KMS-11 (cell line): ENCODE data around the gene NRXN3.
"Not testable (repeated sequence)": the region's sequence is repeated elsewhere in the genome, so short reads cannot be mapped to it uniquely, and the experiment has no call there.

Experiments
- H2AFZ ChIP-seq: fragments of 200-600 bp; sonication (generic); 2 replicates; pipeline ENCODE4 v1.6.1; 2016; ENCODE audit warnings: antibody characterized with exemption, mixed run types, low read depth
- H3K27ac ChIP-seq: fragments of 200-600 bp; sonication (generic); 2 replicates; pipeline ENCODE4 v1.6.1; 2016; ENCODE audit warnings: mild to moderate bottlenecking, mixed run types
- H3K27me3 ChIP-seq: fragments of 200-600 bp; sonication (generic); 2 replicates; pipeline ENCODE4 v1.6.1; 2017; ENCODE audit warnings: mild to moderate bottlenecking, low read depth, mixed run types, moderate library complexity; ENCODE audit not compliant: insufficient read depth
- H3K36me3 ChIP-seq: fragments of 200-600 bp; sonication (generic); 2 replicates; pipeline ENCODE4 v1.6.1; 2017; ENCODE audit warnings: mild to moderate bottlenecking, mixed run types; ENCODE audit not compliant: insufficient read depth
- H3K4me1 ChIP-seq: fragments of 200-600 bp; sonication (generic); 2 replicates; pipeline ENCODE4 v1.6.1; 2016; ENCODE audit warnings: mild to moderate bottlenecking, low read depth, mixed run types; ENCODE audit not compliant: poor library complexity, severe bottlenecking
- H3K4me2 ChIP-seq: fragments of 200-600 bp; sonication (generic); 2 replicates; pipeline ENCODE4 v1.7.0; 2016; ENCODE audit warnings: mild to moderate bottlenecking, mixed run types
- H3K4me3 ChIP-seq: fragments of 200-600 bp; sonication (generic); IDR thresholded peaks from 2 replicates; pipeline ENCODE4 v1.6.1; 2017; ENCODE audit warnings: low read depth, low read length, mixed read lengths; ENCODE audit not compliant: insufficient read depth
- H3K79me2 ChIP-seq: fragments of 200-600 bp; sonication (generic); 2 replicates; pipeline ENCODE4 v1.6.1; 2016; ENCODE audit warnings: low read depth, mixed run types; ENCODE audit not compliant: insufficient read depth
- H3K9ac ChIP-seq: fragments of 200-600 bp; sonication (generic); 2 replicates; pipeline ENCODE4 v1.6.1; 2016; ENCODE audit warnings: mild to moderate bottlenecking, mixed run types
- H4K20me1 ChIP-seq: fragments of 200-600 bp; sonication (generic); 2 replicates; pipeline ENCODE4 v1.6.1; 2016; ENCODE audit warnings: mild to moderate bottlenecking, mixed run types; ENCODE audit not compliant: insufficient read depth
- CTCF ChIP-seq: fragments of 200-600 bp; sonication (generic); conservative IDR thresholded peaks from 2 replicates; pipeline ENCODE4 v1.6.1; 2017; ENCODE audit warnings: low read depth, mild to moderate bottlenecking, antibody characterized with exemption, low read length, moderate library complexity, mixed read lengths

The NRXN3 gene

GRCh38 chr14:79096811-79097210 is 926.6 kb downstream of the NRXN3 start:
- Histone ChIP-seq H4K20me1 (no peaks in the 10 kb centered on the region), H3K4me1 (no peaks in the 10 kb centered on the region), H3K27me3 (no peaks in the 10 kb centered on the region), H3K79me2 (no peaks in the 10 kb centered on the region), H3K4me2 (no peak overlapping the region), H3K9ac (no peak overlapping the region), H2AFZ (no peak overlapping the region), H3K4me3 (no peak overlapping the region), H3K36me3 (no peaks in the 10 kb centered on the region), H3K27ac (no peak overlapping the region)
- TF ChIP-seq CTCF = no peak

- Histone ChIP-seq H3K27me3 (no peaks in the 10 kb centered on the region), H4K20me1 (no peaks in the 10 kb centered on the region), H2AFZ (no peak overlapping the region), H3K4me3 (no peak overlapping the region), H3K36me3 (no peaks in the 10 kb centered on the region), H3K79me2 (no peaks in the 10 kb centered on the region), H3K27ac (no peak overlapping the region), H3K9ac (no peak overlapping the region), H3K4me1 (no peaks in the 10 kb centered on the region), H3K4me2 (no peak overlapping the region)
- no peak for TF ChIP-seq CTCF
Observed at GRCh38 chr14:79098324-79098723, 928.2 kb downstream of the NRXN3 start.

- no peak for TF ChIP-seq CTCF
- no peaks in the 10 kb centered on the region for H3K4me1 ChIP-seq
- H4K20me1 ChIP-seq = no peaks in the 10 kb centered on the region
- no peak overlapping the region for H3K9ac ChIP-seq
- no peak overlapping the region for H2AFZ ChIP-seq
- no peaks in the 10 kb centered on the region for H3K36me3 ChIP-seq
- H3K4me2 ChIP-seq = no peak overlapping the region
- H3K27me3 ChIP-seq = no peaks in the 10 kb centered on the region
- H3K79me2 ChIP-seq = no peaks in the 10 kb centered on the region
- no peak overlapping the region for H3K4me3 ChIP-seq
- H3K27ac ChIP-seq = no peak overlapping the region
Observed at GRCh38 chr14:79100578-79100977, 930.4 kb downstream of the NRXN3 start.

- Histone ChIP-seq H3K36me3 (no peaks in the 10 kb centered on the region), H3K79me2 (no peaks in the 10 kb centered on the region), H3K4me2 (no peak overlapping the region), H2AFZ (no peak overlapping the region), H3K4me3 (no peak overlapping the region), H3K27me3 (no peaks in the 10 kb centered on the region), H3K9ac (no peak overlapping the region), H3K4me1 (no peaks in the 10 kb centered on the region), H4K20me1 (no peaks in the 10 kb centered on the region), H3K27ac (no peak overlapping the region)
- no peak for TF ChIP-seq CTCF
Observed at GRCh38 chr14:79101388-79101787, 931.2 kb downstream of the NRXN3 start.

- Histone ChIP-seq H3K27me3 (no peaks in the 10 kb centered on the region), H4K20me1 (no peaks in the 10 kb centered on the region), H3K9ac (no peak overlapping the region), H3K4me2 (no peak overlapping the region), H3K4me3 (no peak overlapping the region), H3K4me1 (no peaks in the 10 kb centered on the region), H3K36me3 (no peaks in the 10 kb centered on the region), H3K27ac (no peak overlapping the region), H3K79me2 (no peaks in the 10 kb centered on the region), H2AFZ (no peak overlapping the region)
- TF ChIP-seq CTCF = no peak
Observed at GRCh38 chr14:79103764-79104163, 933.6 kb downstream of the NRXN3 start.

GRCh38 chr14:79110564-79110963 is 940.4 kb downstream of the NRXN3 start:
- H3K27me3 ChIP-seq, H2AFZ ChIP-seq, H4K20me1 ChIP-seq, H3K4me2 ChIP-seq, H3K4me1 ChIP-seq, H3K79me2 ChIP-seq, H3K9ac ChIP-seq, H3K27ac ChIP-seq, H3K4me3 ChIP-seq, H3K36me3 ChIP-seq: not testable (repeated sequence)
